Panc1 (cell line): ENCODE data around the gene HRH3. TPM values are rescaled to one million over a fixed set of nuclear protein-coding genes. Genes with fewer than 3 reads are reported as not detected.

ENCODE experiments used
- ATAC-seq: fragments of 200-7000 bp; cut with Tn5 transposase; 2 replicates; pipeline ENCODE4 v1.9.1; 2020; ENCODE audit warnings: mild to moderate bottlenecking, moderate library complexity
- BruUV-seq: library from RNA; stranded (reverse); fragments of 400-500 nt; replicated peaks from 2 replicates; lab custom pipeline; 2021; lab: Mats Ljungman, UMichigan
- CTCF ChIA-PET: fragments of 300-600 bp; sonication (Branson Sonifier 250); formaldehyde crosslinking; loops from one replicate; lab custom pipeline; 2022; ENCODE audit warnings: antibody characterized with exemption; lab: Charles Lee
- POLR2A ChIA-PET: fragments of 300-600 bp; sonication (Branson Sonifier 250); formaldehyde crosslinking; loops from one replicate; lab custom pipeline; 2022; ENCODE audit warnings: antibody characterized with exemption; lab: Charles Lee
- DNase-seq: peaks from one replicate; pipeline ENCODE4 v3.0.0-alpha.2; 2010; ENCODE audit warnings: low read depth, low spot score
- H3K27ac ChIP-seq: 2 replicates; pipeline ENCODE4 v1.5.1; 2011; ENCODE audit warnings: mild to moderate bottlenecking, low read length, inconsistent platforms
- H3K27me3 ChIP-seq: fragments of 200-500 bp; sonication (Bioruptor generic); 2 replicates; pipeline ENCODE4 v1.6.0; 2014; ENCODE audit warnings: low read length, inconsistent platforms; ENCODE audit not compliant: control insufficient read depth, insufficient read depth
- H3K36me3 ChIP-seq: fragments of 200-500 bp; sonication (Bioruptor generic); 2 replicates; pipeline ENCODE4 v1.5.1; 2014; ENCODE audit warnings: inconsistent platforms, mild to moderate bottlenecking, low read length, moderate library complexity; ENCODE audit not compliant: control insufficient read depth, insufficient read depth
- H3K4me1 ChIP-seq: 2 replicates; pipeline ENCODE4 v1.5.1; 2011; ENCODE audit warnings: inconsistent platforms, mild to moderate bottlenecking, low read length, moderate library complexity; ENCODE audit not compliant: control insufficient read depth, insufficient read depth
- H3K4me3 ChIP-seq, 2 experiments: 2 replicates each; pipeline ENCODE4 v1.5.1; 2011 to 2012; ENCODE audit warnings: low read depth in 2 of 2, low read length in 2 of 2, mild to moderate bottlenecking in 2 of 2, inconsistent platforms in 1 of 2, moderate library complexity in 1 of 2
- H3K9me3 ChIP-seq: fragments of 200-500 bp; sonication (Bioruptor generic); 2 replicates; pipeline ENCODE4 v1.5.1; 2014; ENCODE audit warnings: low read depth, mild to moderate bottlenecking, inconsistent platforms, low read length, moderate library complexity; ENCODE audit not compliant: control insufficient read depth, insufficient read depth
- POLR2AphosphoS5 ChIP-seq: IDR thresholded peaks from 2 replicates; pipeline ENCODE4 v1.6.1; 2012; ENCODE audit warnings: mild to moderate bottlenecking, low read depth, low read length, moderate library complexity
- SIN3A ChIP-seq: IDR thresholded peaks from 2 replicates; pipeline ENCODE4 v1.6.1; 2012; ENCODE audit warnings: low read depth, mild to moderate bottlenecking, low read length, moderate library complexity, borderline replicate concordance; ENCODE audit not compliant: insufficient read depth
- TCF7L2 ChIP-seq: IDR thresholded peaks from 2 replicates; pipeline ENCODE4 v1.6.1; 2011; ENCODE audit warnings: mild to moderate bottlenecking, low read depth, low read length, inconsistent platforms
- in situ Hi-C: cut with HindIII; loops from 2 replicates; pipeline ENCODE4 v1.10.0; 2016; ENCODE audit warnings: low sequenced_read_pairs, low pct_unique_long_range_greater_than_20kb
- intact Hi-C: fragments of 100-400 bp; cut with micrococcal nuclease; formaldehyde crosslinking; loops from one replicate; pipeline ENCODE4 v1.10.0; 2022; ENCODE audit not compliant: unreplicated experiment
- total RNA-seq: library from RNA; stranded (reverse); gene quantifications from one replicate; pipeline ENCODE4 v1.2.1, GENCODE V29; 2021; ENCODE audit not compliant: unreplicated experiment
- TF ChIP-seq, protein P1 (sequence below), 2 experiments: IDR thresholded peaks; 2 replicates each; pipeline ENCODE4 v1.6.1; 2011 to 2012; ENCODE audit warnings: low read depth in 2 of 2, control low read depth in 1 of 2, low read length in 1 of 2, mild to moderate bottlenecking in 1 of 2, moderate library complexity in 1 of 2; ENCODE audit not compliant: insufficient read depth in 1 of 2
- TF ChIP-seq, protein P2 (sequence below): fragments of 450-650 bp; IDR thresholded peaks from 2 replicates; pipeline ENCODE4 v1.5.1; 2017; ENCODE audit warnings: mild to moderate bottlenecking

Gene HRH3
- total RNA-seq, 1 experiment from 2014 or later: 0.10 TPM

DNA sequence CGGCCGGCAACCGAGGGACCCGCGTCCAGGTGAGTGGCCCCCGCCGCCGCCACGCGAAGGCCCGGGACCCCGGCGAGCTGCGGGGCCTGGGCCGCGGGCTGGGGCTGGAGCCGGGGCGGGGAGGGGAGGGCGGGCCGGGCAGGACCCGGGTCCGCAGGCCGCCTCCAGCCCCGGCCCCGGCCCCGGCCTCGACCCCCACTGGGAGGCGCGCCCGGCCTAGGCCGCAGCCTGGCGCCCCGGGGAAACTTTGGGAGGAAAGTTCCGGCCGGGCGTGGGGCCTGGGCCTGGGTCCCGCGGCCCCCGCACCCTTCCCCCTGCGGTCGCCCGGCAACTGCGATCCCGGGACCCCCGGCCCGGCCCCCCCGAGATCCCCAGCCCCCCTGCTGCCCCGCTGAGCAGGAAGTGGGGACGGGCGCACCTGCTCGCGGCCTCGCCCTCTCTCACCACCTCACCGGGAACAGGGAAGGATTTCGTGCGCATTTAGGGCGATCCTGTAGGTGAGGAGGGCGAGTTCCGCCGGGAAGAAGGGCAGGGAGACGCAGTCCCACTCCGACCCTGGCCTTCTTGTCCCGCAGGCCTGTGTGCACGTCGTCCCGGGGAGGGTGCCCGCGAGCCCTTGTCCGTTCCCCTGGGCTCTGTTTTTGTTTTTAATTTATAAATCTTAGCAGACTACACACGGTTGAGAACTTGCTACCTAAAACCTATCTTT is 18.6 kb upstream of the HRH3 start:
- Histone ChIP-seq H3K27me3 (no peaks in the 10 kb centered on the region), H3K9me3 (no peaks in the 10 kb centered on the region), H3K27ac (peak overlapping the region; percentile 86), H3K4me1 (0 out of 2 replicates have a peak, but pooled peaks cover 3% of the 10 kb centered on the region), H3K36me3 (peaks cover 4% of the 10 kb centered on the region; the same call in 1 of the 2 replicates), H3K4me3 (peak overlapping the region; percentile 73 to 79)
- no TSS peak for BruUV-seq
- ChIA-PET CTCF (no interaction called here), POLR2A (interaction anchor here (0.5 kb wide), 1 partner anchor 51 kb away, joined by 3 read pairs; no protein-coding TSS in a partner anchor)
- DNase-seq (no peak), ATAC-seq (peak; percentile 30)
- intact Hi-C loops: no loop called here
- TF ChIP-seq SIN3A: no peak
- TF ChIP-seq POLR2AphosphoS5: no peak
- TF ChIP-seq, protein P1, sequence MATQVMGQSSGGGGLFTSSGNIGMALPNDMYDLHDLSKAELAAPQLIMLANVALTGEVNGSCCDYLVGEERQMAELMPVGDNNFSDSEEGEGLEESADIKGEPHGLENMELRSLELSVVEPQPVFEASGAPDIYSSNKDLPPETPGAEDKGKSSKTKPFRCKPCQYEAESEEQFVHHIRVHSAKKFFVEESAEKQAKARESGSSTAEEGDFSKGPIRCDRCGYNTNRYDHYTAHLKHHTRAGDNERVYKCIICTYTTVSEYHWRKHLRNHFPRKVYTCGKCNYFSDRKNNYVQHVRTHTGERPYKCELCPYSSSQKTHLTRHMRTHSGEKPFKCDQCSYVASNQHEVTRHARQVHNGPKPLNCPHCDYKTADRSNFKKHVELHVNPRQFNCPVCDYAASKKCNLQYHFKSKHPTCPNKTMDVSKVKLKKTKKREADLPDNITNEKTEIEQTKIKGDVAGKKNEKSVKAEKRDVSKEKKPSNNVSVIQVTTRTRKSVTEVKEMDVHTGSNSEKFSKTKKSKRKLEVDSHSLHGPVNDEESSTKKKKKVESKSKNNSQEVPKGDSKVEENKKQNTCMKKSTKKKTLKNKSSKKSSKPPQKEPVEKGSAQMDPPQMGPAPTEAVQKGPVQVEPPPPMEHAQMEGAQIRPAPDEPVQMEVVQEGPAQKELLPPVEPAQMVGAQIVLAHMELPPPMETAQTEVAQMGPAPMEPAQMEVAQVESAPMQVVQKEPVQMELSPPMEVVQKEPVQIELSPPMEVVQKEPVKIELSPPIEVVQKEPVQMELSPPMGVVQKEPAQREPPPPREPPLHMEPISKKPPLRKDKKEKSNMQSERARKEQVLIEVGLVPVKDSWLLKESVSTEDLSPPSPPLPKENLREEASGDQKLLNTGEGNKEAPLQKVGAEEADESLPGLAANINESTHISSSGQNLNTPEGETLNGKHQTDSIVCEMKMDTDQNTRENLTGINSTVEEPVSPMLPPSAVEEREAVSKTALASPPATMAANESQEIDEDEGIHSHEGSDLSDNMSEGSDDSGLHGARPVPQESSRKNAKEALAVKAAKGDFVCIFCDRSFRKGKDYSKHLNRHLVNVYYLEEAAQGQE (IDR thresholded peaks at IDR 0.05; ENCODE audit: insufficient read depth in 1 of 2, low read depth in 2 of 2, low read length in 1 of 2): no peak
- no peak for TF ChIP-seq TCF7L2
- TF ChIP-seq, protein P2, sequence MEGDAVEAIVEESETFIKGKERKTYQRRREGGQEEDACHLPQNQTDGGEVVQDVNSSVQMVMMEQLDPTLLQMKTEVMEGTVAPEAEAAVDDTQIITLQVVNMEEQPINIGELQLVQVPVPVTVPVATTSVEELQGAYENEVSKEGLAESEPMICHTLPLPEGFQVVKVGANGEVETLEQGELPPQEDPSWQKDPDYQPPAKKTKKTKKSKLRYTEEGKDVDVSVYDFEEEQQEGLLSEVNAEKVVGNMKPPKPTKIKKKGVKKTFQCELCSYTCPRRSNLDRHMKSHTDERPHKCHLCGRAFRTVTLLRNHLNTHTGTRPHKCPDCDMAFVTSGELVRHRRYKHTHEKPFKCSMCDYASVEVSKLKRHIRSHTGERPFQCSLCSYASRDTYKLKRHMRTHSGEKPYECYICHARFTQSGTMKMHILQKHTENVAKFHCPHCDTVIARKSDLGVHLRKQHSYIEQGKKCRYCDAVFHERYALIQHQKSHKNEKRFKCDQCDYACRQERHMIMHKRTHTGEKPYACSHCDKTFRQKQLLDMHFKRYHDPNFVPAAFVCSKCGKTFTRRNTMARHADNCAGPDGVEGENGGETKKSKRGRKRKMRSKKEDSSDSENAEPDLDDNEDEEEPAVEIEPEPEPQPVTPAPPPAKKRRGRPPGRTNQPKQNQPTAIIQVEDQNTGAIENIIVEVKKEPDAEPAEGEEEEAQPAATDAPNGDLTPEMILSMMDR: no peak
- in situ Hi-C loops: no loop called here

DNA sequence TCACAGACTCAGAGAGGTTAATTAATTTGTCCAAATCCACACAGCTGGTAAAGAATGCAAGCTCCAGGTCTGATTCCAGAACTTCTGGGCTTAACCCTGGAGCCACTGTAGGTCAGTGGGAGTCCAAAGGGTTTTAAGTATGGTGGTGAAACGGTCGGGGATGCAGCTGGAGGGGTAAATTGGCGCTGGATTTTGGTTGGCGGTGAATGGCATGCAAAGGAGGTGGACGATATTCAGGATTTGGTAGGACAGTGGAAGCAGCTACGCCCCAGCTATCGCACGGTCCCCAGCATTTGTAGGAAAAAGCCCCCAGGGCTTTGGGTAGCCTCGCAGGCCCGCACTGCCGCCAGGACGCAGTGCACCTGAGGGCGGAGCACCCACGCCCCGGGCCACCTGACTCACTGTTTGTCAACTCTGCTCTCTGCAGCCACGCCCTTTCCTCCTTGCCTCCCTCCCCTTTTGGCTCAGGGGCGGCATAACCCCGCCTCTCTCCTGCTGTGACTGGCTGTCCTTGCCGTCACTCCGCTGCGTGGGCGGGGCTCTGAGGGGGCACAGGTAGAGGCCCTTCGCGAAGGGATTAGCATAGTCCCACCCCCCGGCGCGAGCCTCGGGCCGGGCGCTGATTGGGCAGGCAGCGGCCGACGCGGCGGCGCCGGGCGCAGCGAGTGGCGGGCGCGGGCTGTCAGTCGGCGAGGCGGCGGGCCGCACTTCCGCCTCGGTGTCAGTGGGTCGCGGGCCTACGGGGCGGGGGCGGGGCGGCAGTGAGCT is 17.9 kb upstream of the HRH3 start, which contains the start of gene OSBPL2:
Gene OSBPL2, plus strand, starts transcription at position 721 of the 768 bp plus-strand sequence. CDS start 17,664 bp downstream, outside the sequence.
- in situ Hi-C loops: no loop called here
- Histone ChIP-seq H3K36me3 (peaks cover 4% of the 10 kb centered on the region; the same call in 1 of the 2 replicates), H3K9me3 (no peaks in the 10 kb centered on the region), H3K27ac (peak within 1 kb of the TSS; percentile 86), H3K27me3 (no peaks in the 10 kb centered on the region), H3K4me1 (0 out of 2 replicates have a peak, but pooled peaks cover 3% of the 10 kb centered on the region), H3K4me3 (peak within 1 kb of the TSS; percentile 73 to 79)
- peak; percentile 23; the same call in 1 of the 2 replicates for TF ChIP-seq TCF7L2
- no peak for TF ChIP-seq POLR2AphosphoS5
- CTCF ChIA-PET: no interaction called here
- DNase-seq: peak; percentile 97
- intact Hi-C loops: no loop called here
- ATAC-seq: peak; percentile 98
- POLR2A ChIA-PET: interaction anchor here (0.5 kb wide), 1 partner anchor 50 kb away, joined by 3 read pairs; no protein-coding TSS in a partner anchor
- no TSS peak for BruUV-seq
